ENCODE results near the gene GREB1. TPM values are rescaled to one million over a fixed set of nuclear protein-coding genes. Genes with fewer than 3 reads are reported as not detected.

GREB1 gene
- total and polyA plus RNA-seq, 2 donors (not counting 1 experiment from before 2014, with no cell fraction given), result 0.04 to 0.39 TPM

GRCh38 chr2:11579867-11580659, 46.2 kb downstream of the GREB1 start:
- DNase-seq (no peak), ATAC-seq (ENCODE audit: low read depth) (no peak)
- Histone ChIP-seq H3K4me2 (replicated peaks; ENCODE audit: low read depth, low read length, poor library complexity, severe bottlenecking) (no peak overlapping the region), H3K4me3 (ENCODE audit: control extremely low read depth in 1 of 5, extremely low read depth in 1 of 5, insufficient read depth in 1 of 5, low read depth in 2 of 5, low read length in 4 of 5) (no peak overlapping the region), H4K20me1 (ENCODE audit: control insufficient read depth, insufficient read depth, low read length, poor library complexity, severe bottlenecking) (no peaks in the 10 kb centered on the region), H3K79me2 (ENCODE audit: control insufficient read depth, insufficient read depth, low read length) (no peaks in the 10 kb centered on the region), H3K4me1 (ENCODE audit: control insufficient read depth in 2 of 2, insufficient read depth in 2 of 2, low read length in 2 of 2) (no peaks in the 10 kb centered on the region), H3K9me3 (ENCODE audit: control extremely low read depth in 1 of 3, control insufficient read depth in 2 of 3, insufficient read depth in 1 of 3, low read length in 2 of 3) (no peaks in the 10 kb centered on the region), H3K36me3 (replicated peaks in 1 of 2; ENCODE audit: control extremely low read depth in 1 of 2, control insufficient read depth in 1 of 2, extremely low read depth in 1 of 2, insufficient read depth in 2 of 2, low read length in 1 of 2) (no peaks in the 10 kb centered on the region), H2AFZ (ENCODE audit: insufficient read depth, low read depth, low read length, poor library complexity, severe bottlenecking) (no peak overlapping the region), H3K27ac (ENCODE audit: low read length in 2 of 2) (no peak overlapping the region), H3K27me3 (replicated peaks in 1 of 4; ENCODE audit: control extremely low read depth in 1 of 4, control insufficient read depth in 3 of 4, insufficient read depth in 4 of 4, low read length in 3 of 4) (peaks cover 0 to 11% (median 3%) of the 10 kb centered on the region in 4 experiments), H3K9ac (ENCODE audit: low read length) (no peak overlapping the region)
- TF ChIP-seq EZH2 (IDR thresholded peaks at IDR 0.05; ENCODE audit: borderline replicate concordance, insufficient read depth, low read depth, low read length, poor library complexity, severe bottlenecking), result no peak
- TF ChIP-seq CTCF (IDR thresholded peaks at IDR 0.05), result no peak
- H3K4me3 Mint-ChIP-seq, result no peak overlapping the region
- H3K27ac Mint-ChIP-seq, result no peak overlapping the region
- H3K9me3 Mint-ChIP-seq (ENCODE audit: insufficient read depth), result no peaks in the 10 kb centered on the region
- WGBS (ENCODE audit: insufficient coverage), result 84% methylated on average over 6 of the region's 10 CpGs
- CTCF ChIA-PET, result no interaction called here
- H3K4me1 Mint-ChIP-seq, result no peaks in the 10 kb centered on the region
- POLR2A ChIA-PET, result no interaction called here
- intact Hi-C loops (cut with micrococcal nuclease), result loop anchor here (5.0 kb wide), 1 partner anchor 348 kb away; no protein-coding TSS in a partner anchor
- peaks cover 12% of the 10 kb centered on the region for H3K27me3 Mint-ChIP-seq

GRCh38 chr2:11580697-11581096, 46.9 kb downstream of the GREB1 start:
- no peaks in the 10 kb centered on the region for H3K9me3 ChIP-seq (ENCODE audit: control extremely low read depth in 1 of 3, control insufficient read depth in 2 of 3, insufficient read depth in 1 of 3, low read length in 2 of 3)
- no peaks in the 10 kb centered on the region for H3K36me3 ChIP-seq (replicated peaks in 1 of 2; ENCODE audit: control extremely low read depth in 1 of 2, control insufficient read depth in 1 of 2, extremely low read depth in 1 of 2, insufficient read depth in 2 of 2, low read length in 1 of 2)
- Mint-ChIP-seq H3K27me3 (peaks cover 12% of the 10 kb centered on the region), H3K9me3 (ENCODE audit: insufficient read depth) (no peaks in the 10 kb centered on the region), H3K4me1 (no peaks in the 10 kb centered on the region), H3K4me3 (no peak overlapping the region), H3K27ac (no peak overlapping the region)
- H3K27ac ChIP-seq (ENCODE audit: low read length in 2 of 2), result no peak overlapping the region
- no peak overlapping the region for H3K4me3 ChIP-seq (ENCODE audit: control extremely low read depth in 1 of 5, extremely low read depth in 1 of 5, insufficient read depth in 1 of 5, low read depth in 2 of 5, low read length in 4 of 5)
- CTCF ChIA-PET, result interaction anchor here (4.4 kb wide), 1 partner anchor 448 kb away, joined by 51 read pairs; a partner anchor contains a TSS
- peaks cover 0 to 11% (median 3%) of the 10 kb centered on the region in 4 experiments for H3K27me3 ChIP-seq (replicated peaks in 1 of 4; ENCODE audit: control extremely low read depth in 1 of 4, control insufficient read depth in 3 of 4, insufficient read depth in 4 of 4, low read length in 3 of 4)
- TF ChIP-seq EZH2 (IDR thresholded peaks at IDR 0.05; ENCODE audit: borderline replicate concordance, insufficient read depth, low read depth, low read length, poor library complexity, severe bottlenecking), result no peak
- TF ChIP-seq CTCF (IDR thresholded peaks at IDR 0.05), result no peak
- POLR2A ChIA-PET, result no interaction called here
- no peak overlapping the region for H3K9ac ChIP-seq (ENCODE audit: low read length)
- intact Hi-C loops (cut with micrococcal nuclease), result loop anchor here (5.0 kb wide), 1 partner anchor 348 kb away; no protein-coding TSS in a partner anchor
- no peak for DNase-seq
- H3K4me2 ChIP-seq (replicated peaks; ENCODE audit: low read depth, low read length, poor library complexity, severe bottlenecking), result no peak overlapping the region
- no peaks in the 10 kb centered on the region for H3K79me2 ChIP-seq (ENCODE audit: control insufficient read depth, insufficient read depth, low read length)
- H2AFZ ChIP-seq (ENCODE audit: insufficient read depth, low read depth, low read length, poor library complexity, severe bottlenecking), result no peak overlapping the region
- no peak for ATAC-seq (ENCODE audit: low read depth)
- H3K4me1 ChIP-seq (ENCODE audit: control insufficient read depth in 2 of 2, insufficient read depth in 2 of 2, low read length in 2 of 2), result no peaks in the 10 kb centered on the region
- 95% methylated on average over 12 of the region's 12 CpGs for WGBS (ENCODE audit: insufficient coverage)
- no peaks in the 10 kb centered on the region for H4K20me1 ChIP-seq (ENCODE audit: control insufficient read depth, insufficient read depth, low read length, poor library complexity, severe bottlenecking)

All from B cell (primary cell).